GM21529 (cell line): ENCODE results near the gene ATXN1.
"Not testable (repeated sequence)": the region's sequence is repeated elsewhere in the genome, so short reads cannot be mapped to it uniquely, and the experiment has no call there.

ENCODE experiments used
- ATAC-seq: cut with Tn5 transposase; IDR thresholded peaks from one replicate; pipeline ENCODE4 v1.9.1; 2021; ENCODE audit not compliant: unreplicated experiment

ATXN1 gene

GRCh38 chr6:16272201-16272600 is 489.1 kb downstream of the ATXN1 start:
- ATAC-seq, result no peak

DNA sequence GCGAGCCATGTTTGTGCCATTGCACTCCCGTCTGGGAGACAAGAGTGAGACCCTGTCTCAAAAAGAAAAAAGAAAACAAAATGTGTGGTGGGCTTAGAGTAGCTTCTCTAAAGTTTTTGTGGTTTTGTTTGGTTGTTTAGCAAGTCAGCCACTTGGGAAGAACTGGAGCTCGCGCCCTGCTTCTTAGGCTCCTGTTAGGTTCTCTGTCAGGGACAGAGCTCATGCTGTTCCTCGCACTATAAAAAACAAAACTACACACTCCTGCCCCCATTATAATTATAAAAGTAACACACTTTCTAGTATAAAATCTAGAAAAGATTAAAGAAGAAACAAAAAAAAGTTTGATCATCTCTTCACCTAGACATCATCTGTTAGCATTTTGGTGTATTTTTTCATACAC is 489.8 kb downstream of the ATXN1 start:
- no peak for ATAC-seq

GRCh38 chr6:16270178-16270794 is 491.0 kb downstream of the ATXN1 start:
- ATAC-seq, result no peak

DNA sequence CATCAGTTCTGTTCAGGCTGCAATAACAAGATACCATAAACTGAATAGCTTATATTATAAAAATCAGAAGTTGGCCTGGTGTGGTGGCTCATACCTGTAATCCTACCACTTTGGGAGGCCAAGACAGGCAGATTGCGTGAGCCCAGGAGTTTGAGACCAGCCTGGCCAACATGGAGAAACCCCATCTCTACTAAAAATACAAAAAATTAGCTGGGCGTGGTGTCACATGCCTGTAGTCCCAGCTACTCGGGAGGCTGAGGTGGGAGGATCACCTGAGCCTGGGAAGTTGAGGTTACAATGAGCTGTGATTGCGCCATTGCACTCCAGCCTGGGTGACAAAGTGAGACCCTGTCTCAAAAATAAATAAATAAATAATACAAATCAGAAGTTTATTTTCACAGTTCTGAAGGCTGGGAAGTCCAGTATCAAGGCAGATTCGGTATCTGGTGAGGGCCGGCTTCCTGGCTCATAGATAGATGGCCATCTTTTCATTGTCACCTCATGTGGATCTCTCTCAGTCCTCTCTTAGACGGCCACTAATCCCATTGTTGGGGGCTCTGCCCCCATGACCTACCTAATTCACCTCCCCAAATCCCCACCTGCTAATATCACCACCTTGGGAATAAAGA is 491.7 kb downstream of the ATXN1 start:
- not testable (repeated sequence) for ATAC-seq

DNA sequence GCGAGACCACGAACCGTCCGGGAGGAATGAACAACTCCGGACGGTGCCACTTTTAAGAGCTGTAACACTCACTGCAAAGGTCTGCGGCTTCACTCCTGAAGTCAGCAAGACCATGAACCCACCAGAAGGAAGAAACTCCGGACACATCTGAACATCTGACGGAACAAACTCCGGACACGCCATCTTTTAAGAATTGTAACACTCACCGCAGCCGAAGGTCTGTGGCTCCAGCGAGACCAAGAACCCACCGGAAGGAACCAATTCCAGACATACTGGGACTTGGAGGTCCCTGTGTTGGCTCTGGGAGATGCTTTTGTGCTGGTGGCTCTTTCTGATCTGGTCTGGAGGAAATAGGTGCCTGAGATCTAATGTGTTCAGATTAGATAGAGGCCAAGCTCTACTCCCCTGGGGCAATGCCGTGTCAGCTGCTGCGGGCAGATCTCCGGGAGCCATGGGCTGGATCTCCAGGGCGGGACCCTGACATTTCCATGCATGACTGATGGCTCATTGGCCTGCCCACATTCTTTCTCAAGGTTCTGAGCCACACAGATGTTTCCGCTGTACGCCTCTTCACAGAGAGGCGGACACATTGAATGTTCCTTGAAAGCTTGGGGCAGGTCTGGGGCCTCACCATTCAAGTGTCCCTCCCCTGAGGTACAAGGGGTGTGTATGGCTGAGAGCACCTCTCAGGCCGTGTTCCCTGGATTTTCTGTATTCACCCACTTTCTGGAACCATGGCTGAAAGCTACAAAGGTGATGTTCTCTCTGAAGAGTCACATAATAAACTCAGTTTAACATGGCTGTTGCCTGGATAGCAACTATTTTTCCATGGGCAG is 493.6 kb downstream of the ATXN1 start:
- no peak for ATAC-seq

- no peak for ATAC-seq
Observed at GRCh38 chr6:16265351-16266341, 495.6 kb downstream of the ATXN1 start.

DNA sequence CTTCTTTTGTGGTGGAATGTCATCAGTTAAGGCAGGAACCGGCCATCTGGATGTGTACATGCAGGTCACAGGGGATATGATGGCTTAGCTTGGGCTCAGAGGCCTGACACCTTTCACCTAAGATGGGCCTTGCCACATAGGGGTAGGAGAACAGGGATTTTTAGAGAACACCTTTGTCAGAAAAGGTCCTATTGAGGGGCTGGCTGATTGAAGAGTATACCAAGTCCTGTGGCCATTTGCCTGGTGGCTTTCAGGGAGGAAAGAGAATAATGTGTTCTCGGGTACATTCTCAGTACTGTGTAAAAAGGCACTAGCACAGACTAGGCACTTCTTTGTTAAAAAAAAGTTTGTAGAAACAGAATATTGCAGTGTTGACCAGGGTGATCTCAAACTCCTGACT is 496.5 kb downstream of the ATXN1 start:
- ATAC-seq, result no peak

- ATAC-seq, result not testable (repeated sequence)
Observed at GRCh38 chr6:16263464-16264099, 497.7 kb downstream of the ATXN1 start.

DNA sequence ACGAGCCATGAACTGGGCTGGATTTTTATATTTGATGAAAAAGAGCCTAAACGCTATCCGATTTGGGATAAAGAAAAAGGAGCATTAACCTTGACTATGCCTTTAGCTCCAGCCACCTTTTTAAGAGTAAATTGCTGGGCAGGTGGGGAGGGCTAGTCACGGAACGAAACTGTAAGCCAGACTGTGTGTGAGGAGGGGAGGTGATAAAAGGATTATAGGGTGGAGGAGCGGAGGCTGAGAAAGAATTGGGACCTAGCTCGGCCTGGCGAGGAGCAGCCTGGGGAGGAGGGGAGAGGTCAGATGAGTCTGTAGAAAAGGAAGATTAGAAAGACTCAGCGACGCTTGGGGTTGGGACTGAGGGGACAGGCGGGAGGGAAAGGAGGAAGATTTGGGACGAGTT is 498.5 kb downstream of the ATXN1 start:
- not testable (repeated sequence) for ATAC-seq

GRCh38 chr6:16260602-16261001 is 500.7 kb downstream of the ATXN1 start:
- not testable (repeated sequence) for ATAC-seq

- not testable (repeated sequence) for ATAC-seq
Observed at GRCh38 chr6:16259604-16260003, 501.7 kb downstream of the ATXN1 start.

GRCh38 chr6:16258709-16259075 is 502.6 kb downstream of the ATXN1 start:
- ATAC-seq, result no peak

DNA sequence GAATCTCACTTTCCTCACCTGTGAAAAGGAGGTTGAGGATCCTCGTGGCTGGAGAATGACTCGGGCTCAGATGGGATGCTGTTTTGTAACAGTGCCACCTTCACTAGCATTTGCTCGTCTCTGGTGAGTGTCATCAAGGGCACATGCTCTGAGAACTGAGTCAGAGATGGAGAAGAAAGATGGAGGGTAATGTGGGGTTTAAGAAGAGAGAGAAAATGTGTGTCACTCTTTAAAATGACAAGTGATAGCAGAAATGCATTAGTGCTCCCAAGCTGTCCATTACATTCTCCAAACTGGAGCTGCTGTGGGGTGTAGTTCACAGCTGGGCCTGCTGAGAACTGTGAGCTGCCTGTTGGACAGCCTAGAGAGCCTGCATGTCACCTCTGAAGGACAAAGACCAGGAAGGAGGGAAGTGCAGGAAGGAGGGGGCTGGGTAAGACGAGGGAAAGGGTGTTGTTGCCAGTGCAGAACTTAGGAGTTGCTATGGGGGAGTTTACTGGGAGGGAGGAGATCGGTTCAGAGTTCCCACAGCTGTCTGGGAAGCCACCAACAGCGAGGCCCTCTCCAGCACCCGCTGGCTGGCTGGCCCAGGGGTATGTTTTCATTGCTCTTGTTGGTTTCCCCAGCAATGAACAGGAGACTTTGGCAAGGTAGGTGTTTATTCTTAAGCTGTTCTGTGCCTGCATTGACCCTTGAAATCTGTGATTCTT is 503.1 kb downstream of the ATXN1 start:
- no peak for ATAC-seq

GRCh38 chr6:16256781-16257180 is 504.5 kb downstream of the ATXN1 start:
- ATAC-seq, result no peak

GRCh38 chr6:16254535-16254934 is 506.7 kb downstream of the ATXN1 start:
- ATAC-seq, result no peak

DNA sequence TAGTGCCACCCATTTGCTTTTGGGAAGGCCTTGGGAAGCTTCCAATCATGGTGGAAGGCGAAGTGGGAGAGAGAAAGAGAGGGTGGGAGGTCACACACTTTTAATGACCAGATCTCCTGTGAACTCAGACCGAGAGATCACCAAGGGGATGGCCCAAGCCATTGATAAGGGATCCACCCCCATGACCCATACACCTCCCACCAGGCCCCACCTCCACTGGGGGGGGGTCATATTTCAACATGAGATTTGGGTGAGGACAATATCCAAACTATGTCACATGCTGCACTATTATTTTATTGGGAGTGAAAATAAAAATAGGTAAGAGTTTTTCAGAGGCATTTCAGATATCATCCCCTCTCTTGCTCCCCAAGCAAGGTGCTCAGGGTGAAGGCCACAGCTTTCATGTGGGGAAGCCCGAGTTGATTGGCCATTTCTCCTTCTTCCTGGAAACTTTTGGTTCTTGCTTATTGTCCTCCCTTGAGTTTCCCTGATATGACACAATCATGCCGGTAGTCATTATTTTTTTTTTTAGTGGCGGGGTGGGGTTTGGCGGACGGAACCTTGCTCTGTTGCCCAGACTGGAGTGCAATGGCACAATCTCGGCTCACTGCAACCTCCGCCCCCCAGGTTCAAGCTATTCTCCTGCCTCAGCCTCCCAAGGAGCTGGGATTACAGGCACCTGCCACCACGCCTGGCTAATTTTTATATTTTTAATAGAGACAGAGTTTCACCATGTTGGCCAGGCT is 507.7 kb downstream of the ATXN1 start:
- no peak for ATAC-seq

DNA sequence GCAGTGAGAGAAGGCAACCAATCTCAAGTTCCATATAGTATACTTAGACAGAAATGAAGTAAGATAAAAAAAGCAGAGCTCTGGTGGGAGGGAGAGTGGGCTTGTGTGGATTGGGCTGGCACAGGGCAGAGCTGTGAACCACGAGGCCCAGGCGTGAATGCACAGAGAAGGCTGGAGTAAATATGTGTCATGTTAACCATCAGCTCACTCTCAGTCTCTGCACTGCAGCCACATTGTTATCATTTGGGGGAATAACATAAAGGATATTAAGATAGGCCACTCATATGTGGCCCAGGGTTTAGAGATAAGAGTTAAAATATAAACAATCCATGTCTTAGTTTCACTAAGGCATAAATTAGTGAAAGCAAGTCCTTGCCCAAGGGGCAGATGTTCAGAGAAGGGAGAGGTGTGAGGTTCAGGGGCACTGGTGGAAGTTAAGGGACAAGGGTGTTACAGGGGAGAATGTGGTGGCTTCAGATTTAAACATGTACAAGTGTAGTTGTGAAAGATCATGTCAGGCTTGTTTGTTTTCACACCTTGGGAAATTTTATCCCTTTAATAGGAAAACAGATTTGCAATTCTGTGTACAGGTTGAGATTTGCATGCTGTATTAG is 508.5 kb downstream of the ATXN1 start:
- no peak for ATAC-seq

- ATAC-seq, result no peak
Observed at GRCh38 chr6:16251706-16252105, 509.6 kb downstream of the ATXN1 start.

DNA sequence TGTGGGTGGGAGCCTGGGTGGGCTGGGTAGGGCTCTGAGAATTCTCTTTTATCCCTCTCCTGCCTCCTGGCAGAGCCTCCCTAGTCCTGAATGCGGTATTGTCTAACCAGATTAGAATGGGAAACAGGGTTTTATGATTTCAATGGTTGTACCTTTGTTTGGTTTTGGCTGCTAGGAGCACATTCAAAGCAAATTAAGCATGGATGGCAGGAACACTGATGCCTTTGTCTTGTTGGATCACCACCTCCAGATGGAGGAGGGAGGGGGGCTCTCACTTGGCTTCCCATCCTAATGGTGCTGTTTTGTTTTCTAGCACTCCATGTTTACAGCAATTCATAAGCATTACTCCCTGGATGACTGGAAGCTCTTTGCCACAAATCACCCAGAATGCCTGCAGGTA is 511.3 kb downstream of the ATXN1 start:
- no peak for ATAC-seq
